Activated naive CD8-positive, alpha-beta T cell (primary cell): ENCODE results near the gene SDC3.

Experiments used
- H3K27ac Mint-ChIP-seq: one replicate; pipeline ENCODE4 v1.8.0; 2021; ENCODE audit warnings: mixed read lengths
- H3K27me3 Mint-ChIP-seq: one replicate; pipeline ENCODE4 v1.8.0; 2021; ENCODE audit warnings: mixed read lengths
- H3K36me3 Mint-ChIP-seq: one replicate; pipeline ENCODE4 v1.8.0; 2021; ENCODE audit warnings: mixed read lengths
- H3K4me1 Mint-ChIP-seq: one replicate; pipeline ENCODE4 v1.8.0; 2021; ENCODE audit warnings: low read depth, mixed read lengths
- H3K4me3 Mint-ChIP-seq: one replicate; pipeline ENCODE4 v1.8.0; 2021; ENCODE audit warnings: mild to moderate bottlenecking, mixed read lengths
- H3K9me3 Mint-ChIP-seq: one replicate; pipeline ENCODE4 v1.8.0; 2021; ENCODE audit warnings: low read depth, mixed read lengths

The SDC3 gene

GRCh38 chr1:30850607-30851006 lies 58.0 kb downstream of the SDC3 start:
- H3K9me3 Mint-ChIP-seq: no peaks in the 10 kb centered on the region
- no peak overlapping the region for H3K27ac Mint-ChIP-seq
- H3K4me1 Mint-ChIP-seq: no peaks in the 10 kb centered on the region
- H3K4me3 Mint-ChIP-seq: no peak overlapping the region
- peaks cover 20% of the 10 kb centered on the region for H3K27me3 Mint-ChIP-seq
- no peaks in the 10 kb centered on the region for H3K36me3 Mint-ChIP-seq

GRCh38 chr1:30848130-30848529 lies 60.4 kb downstream of the SDC3 start:
- no peaks in the 10 kb centered on the region for H3K4me1 Mint-ChIP-seq
- H3K4me3 Mint-ChIP-seq: no peak overlapping the region
- H3K9me3 Mint-ChIP-seq: no peaks in the 10 kb centered on the region
- H3K27me3 Mint-ChIP-seq: peaks cover 33% of the 10 kb centered on the region
- H3K36me3 Mint-ChIP-seq: no peaks in the 10 kb centered on the region
- H3K27ac Mint-ChIP-seq: no peak overlapping the region

- no peaks in the 10 kb centered on the region for H3K9me3 Mint-ChIP-seq
- no peaks in the 10 kb centered on the region for H3K4me1 Mint-ChIP-seq
- no peak overlapping the region for H3K27ac Mint-ChIP-seq
- H3K27me3 Mint-ChIP-seq: peaks cover 38% of the 10 kb centered on the region
- H3K4me3 Mint-ChIP-seq: no peak overlapping the region
- no peaks in the 10 kb centered on the region for H3K36me3 Mint-ChIP-seq
Measured at GRCh38 chr1:30847358-30847972, 61.1 kb downstream of the SDC3 start.

- Mint-ChIP-seq H3K4me1 (no peaks in the 10 kb centered on the region), H3K4me3 (no peak overlapping the region), H3K27me3 (peaks cover 38% of the 10 kb centered on the region), H3K36me3 (no peaks in the 10 kb centered on the region), H3K27ac (no peak overlapping the region), H3K9me3 (no peaks in the 10 kb centered on the region)
Measured at GRCh38 chr1:30846587-30846986, 62.0 kb downstream of the SDC3 start.

DNA sequence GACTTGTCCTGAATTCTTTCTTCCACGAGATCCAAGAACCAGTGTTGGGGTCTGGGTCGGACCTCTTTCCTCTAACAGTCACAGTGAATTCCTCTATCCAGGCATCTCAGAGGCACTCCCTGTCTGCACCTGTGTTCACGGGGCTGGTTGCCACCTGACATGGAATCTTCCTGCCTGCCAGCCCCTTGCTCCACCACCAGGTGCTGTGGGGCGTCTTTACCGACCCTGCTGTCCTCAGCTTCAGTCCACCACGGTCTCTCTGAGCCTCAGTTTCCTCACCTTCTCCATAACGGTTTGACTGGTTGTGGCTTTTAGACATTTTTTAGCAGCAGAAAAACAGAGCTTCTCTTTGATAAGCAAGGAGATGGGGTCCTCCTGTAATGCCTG lies 62.7 kb downstream of the SDC3 start:
- Mint-ChIP-seq H3K4me3 (no peak overlapping the region), H3K27me3 (peaks cover 40% of the 10 kb centered on the region), H3K27ac (no peak overlapping the region), H3K36me3 (no peaks in the 10 kb centered on the region), H3K9me3 (no peaks in the 10 kb centered on the region), H3K4me1 (no peaks in the 10 kb centered on the region)

GRCh38 chr1:30845237-30845903 lies 63.2 kb downstream of the SDC3 start:
- Mint-ChIP-seq H3K9me3 (no peaks in the 10 kb centered on the region), H3K4me1 (no peaks in the 10 kb centered on the region), H3K36me3 (no peaks in the 10 kb centered on the region), H3K27ac (no peak overlapping the region), H3K4me3 (no peak overlapping the region), H3K27me3 (peaks cover 40% of the 10 kb centered on the region)

DNA sequence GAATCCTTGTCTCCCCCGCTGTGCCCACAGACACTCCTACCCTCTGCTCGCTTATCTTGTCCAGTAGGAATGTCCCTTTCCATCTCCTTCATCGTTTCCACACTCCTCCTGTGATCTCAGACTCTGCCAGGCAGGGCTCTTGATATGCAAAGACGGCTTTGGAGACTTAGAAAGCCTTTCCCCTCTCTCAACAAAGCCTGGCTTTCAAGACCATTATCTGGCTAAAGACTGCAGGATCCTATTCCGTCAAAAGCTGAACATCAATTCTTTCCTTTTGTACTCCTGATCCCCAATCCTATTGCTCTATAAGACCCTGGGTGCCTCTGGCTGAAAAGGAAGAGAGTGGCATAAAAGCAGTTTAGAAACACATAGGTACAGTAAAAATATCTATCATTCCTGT lies 63.9 kb downstream of the SDC3 start:
- Mint-ChIP-seq H3K27me3 (peaks cover 36% of the 10 kb centered on the region), H3K36me3 (no peaks in the 10 kb centered on the region), H3K27ac (no peak overlapping the region), H3K4me3 (no peak overlapping the region), H3K4me1 (no peaks in the 10 kb centered on the region), H3K9me3 (no peaks in the 10 kb centered on the region)

GRCh38 chr1:30842697-30843354 lies 65.7 kb downstream of the SDC3 start:
- Mint-ChIP-seq H3K9me3 (no peaks in the 10 kb centered on the region), H3K36me3 (peaks cover 3% of the 10 kb centered on the region), H3K4me3 (no peak overlapping the region), H3K27me3 (peaks cover 32% of the 10 kb centered on the region), H3K27ac (no peak overlapping the region), H3K4me1 (no peaks in the 10 kb centered on the region)

- H3K36me3 Mint-ChIP-seq: peaks cover 3% of the 10 kb centered on the region
- H3K9me3 Mint-ChIP-seq: no peaks in the 10 kb centered on the region
- no peak overlapping the region for H3K27ac Mint-ChIP-seq
- no peak overlapping the region for H3K4me3 Mint-ChIP-seq
- no peaks in the 10 kb centered on the region for H3K4me1 Mint-ChIP-seq
- peaks cover 31% of the 10 kb centered on the region for H3K27me3 Mint-ChIP-seq
Measured at GRCh38 chr1:30840904-30841598, 67.5 kb downstream of the SDC3 start.

- peaks cover 3% of the 10 kb centered on the region for H3K36me3 Mint-ChIP-seq
- H3K9me3 Mint-ChIP-seq: no peaks in the 10 kb centered on the region
- no peaks in the 10 kb centered on the region for H3K4me1 Mint-ChIP-seq
- H3K4me3 Mint-ChIP-seq: no peak overlapping the region
- H3K27ac Mint-ChIP-seq: no peak overlapping the region
- peaks cover 23% of the 10 kb centered on the region for H3K27me3 Mint-ChIP-seq
Measured at GRCh38 chr1:30839827-30840359, 68.7 kb downstream of the SDC3 start.

DNA sequence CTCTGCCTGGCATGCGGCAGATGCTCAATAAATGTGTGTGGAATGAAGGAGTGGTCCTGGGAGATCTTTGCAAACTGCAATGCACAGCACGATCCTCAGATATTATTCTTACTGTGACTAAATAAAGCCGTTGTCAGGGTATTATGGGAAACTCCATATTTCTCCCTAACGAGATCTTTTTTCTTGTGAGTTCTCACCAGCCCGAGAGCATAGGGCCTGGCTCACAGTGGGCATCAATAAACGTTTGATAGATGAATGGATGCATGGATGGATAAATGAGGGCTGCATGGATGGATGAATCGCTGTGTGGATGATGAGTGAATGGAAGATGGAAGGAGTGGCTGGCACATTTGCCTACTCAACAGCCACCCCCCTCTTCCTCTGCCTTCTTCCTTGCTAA lies 69.6 kb downstream of the SDC3 start:
- H3K4me3 Mint-ChIP-seq: no peak overlapping the region
- H3K27me3 Mint-ChIP-seq: peaks cover 17% of the 10 kb centered on the region
- no peak overlapping the region for H3K27ac Mint-ChIP-seq
- no peaks in the 10 kb centered on the region for H3K9me3 Mint-ChIP-seq
- no peaks in the 10 kb centered on the region for H3K4me1 Mint-ChIP-seq
- H3K36me3 Mint-ChIP-seq: peaks cover 3% of the 10 kb centered on the region

- H3K4me1 Mint-ChIP-seq: no peaks in the 10 kb centered on the region
- H3K9me3 Mint-ChIP-seq: no peaks in the 10 kb centered on the region
- H3K36me3 Mint-ChIP-seq: peaks cover 3% of the 10 kb centered on the region
- peaks cover 11% of the 10 kb centered on the region for H3K27me3 Mint-ChIP-seq
- no peak overlapping the region for H3K27ac Mint-ChIP-seq
- no peak overlapping the region for H3K4me3 Mint-ChIP-seq
Measured at GRCh38 chr1:30837653-30838052, 70.9 kb downstream of the SDC3 start.

- H3K9me3 Mint-ChIP-seq: no peaks in the 10 kb centered on the region
- H3K4me1 Mint-ChIP-seq: no peaks in the 10 kb centered on the region
- H3K4me3 Mint-ChIP-seq: no peak overlapping the region
- H3K27ac Mint-ChIP-seq: no peak overlapping the region
- no peaks in the 10 kb centered on the region for H3K36me3 Mint-ChIP-seq
- peaks cover 16% of the 10 kb centered on the region for H3K27me3 Mint-ChIP-seq
Measured at GRCh38 chr1:30834253-30834652, 74.3 kb downstream of the SDC3 start.

DNA sequence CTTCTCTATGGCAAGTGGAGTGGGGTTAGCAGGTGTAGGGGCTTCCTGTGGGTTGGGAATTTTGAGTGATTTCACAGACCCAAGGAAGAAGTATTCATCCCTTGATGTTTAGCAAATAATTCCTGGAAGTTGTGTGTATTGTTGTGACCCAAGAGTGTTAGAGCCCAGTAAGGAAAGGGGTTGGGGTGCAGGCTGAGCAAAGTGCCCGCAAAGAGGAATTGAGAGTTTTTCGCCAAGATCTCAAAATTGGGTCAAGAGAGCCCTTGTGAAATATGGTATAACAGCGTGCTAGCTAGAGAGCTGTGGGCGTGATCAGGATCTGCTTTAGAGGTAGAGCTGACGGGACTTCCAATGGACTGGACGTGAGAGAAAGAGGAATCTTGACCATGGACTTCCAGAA lies 78.0 kb downstream of the SDC3 start:
- Mint-ChIP-seq H3K27ac (no peak overlapping the region), H3K4me1 (no peaks in the 10 kb centered on the region), H3K4me3 (no peak overlapping the region), H3K27me3 (peaks cover 23% of the 10 kb centered on the region), H3K36me3 (no peaks in the 10 kb centered on the region), H3K9me3 (no peaks in the 10 kb centered on the region)

GRCh38 chr1:30829889-30830288 lies 78.7 kb downstream of the SDC3 start:
- Mint-ChIP-seq H3K27ac (no peak overlapping the region), H3K9me3 (no peaks in the 10 kb centered on the region), H3K4me1 (peaks cover 4% of the 10 kb centered on the region), H3K4me3 (no peak overlapping the region), H3K27me3 (peaks cover 29% of the 10 kb centered on the region), H3K36me3 (no peaks in the 10 kb centered on the region)
